Erythroblast (primary cell): Measurements from ENCODE around the gene MYH16.

Source experiments
- GATA1 ChIP-seq: IDR thresholded peaks from 2 replicates; pipeline ENCODE4 v1.6.1; 2011; ENCODE audit warnings: low read depth, mild to moderate bottlenecking, control low read depth, low read length, moderate library complexity
- POLR2A ChIP-seq: IDR thresholded peaks from 2 replicates; pipeline ENCODE4 v1.6.1; 2011; ENCODE audit warnings: mild to moderate bottlenecking, low read length

DNA sequence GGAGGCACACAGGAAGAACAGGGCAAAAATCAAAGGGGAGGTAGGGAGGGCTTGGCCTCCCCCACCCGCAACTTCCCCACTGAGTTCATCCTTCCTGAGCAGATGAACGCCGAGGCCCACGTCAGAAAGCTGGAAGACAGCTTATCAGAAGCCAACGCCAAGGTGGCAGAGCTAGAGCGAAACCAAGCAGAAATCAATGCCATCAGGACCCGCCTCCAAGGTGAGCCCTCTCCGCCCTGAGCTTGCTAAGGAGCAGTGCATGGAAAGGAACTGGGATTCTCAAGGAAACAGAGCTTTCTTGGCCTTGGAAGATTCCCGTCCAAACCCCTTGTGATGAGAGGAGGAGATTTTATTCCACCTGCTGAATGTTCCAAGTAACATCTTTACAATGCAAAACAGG, 16.5 kb downstream of the MYH16 start:
- no peak for TF ChIP-seq POLR2A
- no peak for TF ChIP-seq GATA1
